Neural progenitor cell (in vitro differentiated cells): ENCODE results near the gene GLRX3. TPM values are rescaled to one million over a fixed set of nuclear protein-coding genes. Genes with fewer than 3 reads are reported as not detected.
"Not testable (repeated sequence)": the region's sequence is repeated elsewhere in the genome, so short reads cannot be mapped to it uniquely, and the experiment has no call there.

Experiments used
- DNase-seq: peaks from one replicate; pipeline ENCODE4 v3.0.0-alpha.2; 2016; ENCODE audit warnings: low spot score
- H2AFZ ChIP-seq: fragments of 200-600 bp; sonication (generic); replicated peaks from 2 replicates; pipeline ENCODE4 v1.6.1; 2016; ENCODE audit warnings: antibody characterized with exemption
- H3F3A ChIP-seq: fragments of 200-600 bp; sonication (generic); 2 replicates; pipeline ENCODE4 v1.6.1; 2016; ENCODE audit warnings: antibody characterized with exemption, low read depth
- H3K27ac ChIP-seq: fragments of 200-600 bp; sonication (generic); 2 replicates; pipeline ENCODE4 v1.5.1; 2016; ENCODE audit warnings: mild to moderate bottlenecking
- H3K27me3 ChIP-seq: fragments of 200-600 bp; sonication (generic); 2 replicates; pipeline ENCODE4 v1.6.1; 2016; ENCODE audit warnings: mild to moderate bottlenecking, moderate library complexity
- H3K36me3 ChIP-seq: fragments of 200-600 bp; sonication (generic); 2 replicates; pipeline ENCODE4 v1.5.1; 2016
- H3K4me1 ChIP-seq: fragments of 200-600 bp; sonication (generic); 2 replicates; pipeline ENCODE4 v1.6.1; 2016; ENCODE audit warnings: mixed run types
- H3K4me2 ChIP-seq: fragments of 200-600 bp; sonication (generic); 2 replicates; pipeline ENCODE4 v1.6.1; 2016
- H3K4me3 ChIP-seq: fragments of 200-600 bp; sonication (generic); 2 replicates; pipeline ENCODE4 v1.5.1; 2016
- H3K79me2 ChIP-seq: fragments of 200-600 bp; sonication (generic); 2 replicates; pipeline ENCODE4 v1.6.1; 2016; ENCODE audit warnings: low read depth
- H3K9ac ChIP-seq: fragments of 200-600 bp; sonication (generic); 2 replicates; pipeline ENCODE4 v1.6.1; 2016
- H3K9me3 ChIP-seq: fragments of 200-600 bp; sonication (generic); 2 replicates; pipeline ENCODE4 v1.5.1; 2016; ENCODE audit warnings: low read depth
- H4K20me1 ChIP-seq: fragments of 200-600 bp; sonication (generic); 2 replicates; pipeline ENCODE4 v1.6.1; 2016; ENCODE audit warnings: low read depth
- H3K27ac Mint-ChIP-seq: 3 replicates; pipeline ENCODE4 v1.8.0; 2021; ENCODE audit warnings: mixed read lengths
- H3K27me3 Mint-ChIP-seq: 2 replicates; pipeline ENCODE4 v1.8.0; 2022; ENCODE audit warnings: low read depth, mild to moderate bottlenecking, inconsistent platforms, moderate library complexity, mixed read lengths; ENCODE audit not compliant: insufficient read depth
- H3K36me3 Mint-ChIP-seq: 3 replicates; pipeline ENCODE4 v1.8.0; 2021; ENCODE audit warnings: mixed read lengths
- H3K4me1 Mint-ChIP-seq: 3 replicates; pipeline ENCODE4 v1.8.0; 2021; ENCODE audit warnings: mixed read lengths
- H3K4me3 Mint-ChIP-seq: 3 replicates; pipeline ENCODE4 v1.8.0; 2021; ENCODE audit warnings: mild to moderate bottlenecking, moderate library complexity, mixed read lengths
- H3K9me3 Mint-ChIP-seq: 3 replicates; pipeline ENCODE4 v1.8.0; 2020; ENCODE audit warnings: mixed read lengths
- EZH2 ChIP-seq: fragments of 200-600 bp; sonication (generic); IDR thresholded peaks from 2 replicates; pipeline ENCODE4 v1.6.1; 2017; ENCODE audit warnings: antibody characterized with exemption, mild to moderate bottlenecking, moderate library complexity
- EZH2phosphoT487 ChIP-seq: fragments of 200-600 bp; sonication (generic); IDR thresholded peaks from 2 replicates; pipeline ENCODE4 v1.6.1; 2017; ENCODE audit warnings: antibody characterized with exemption
- total RNA-seq: library from RNA; depleted of rRNA; stranded (reverse); fragments of >200 nt; gene quantifications from 2 replicates; pipeline ENCODE4 v1.2.3, GENCODE V29; 2015; ENCODE audit warnings: low replicate concordance
- TF ChIP-seq, protein P1 (sequence below): fragments of 200-600 bp; sonication (generic); IDR thresholded peaks from 2 replicates; pipeline ENCODE4 v1.5.1; 2017; ENCODE audit warnings: antibody characterized with exemption, mild to moderate bottlenecking

The GLRX3 gene
- total RNA-seq, 1 donor from 2014 or later, result 182 TPM

DNA sequence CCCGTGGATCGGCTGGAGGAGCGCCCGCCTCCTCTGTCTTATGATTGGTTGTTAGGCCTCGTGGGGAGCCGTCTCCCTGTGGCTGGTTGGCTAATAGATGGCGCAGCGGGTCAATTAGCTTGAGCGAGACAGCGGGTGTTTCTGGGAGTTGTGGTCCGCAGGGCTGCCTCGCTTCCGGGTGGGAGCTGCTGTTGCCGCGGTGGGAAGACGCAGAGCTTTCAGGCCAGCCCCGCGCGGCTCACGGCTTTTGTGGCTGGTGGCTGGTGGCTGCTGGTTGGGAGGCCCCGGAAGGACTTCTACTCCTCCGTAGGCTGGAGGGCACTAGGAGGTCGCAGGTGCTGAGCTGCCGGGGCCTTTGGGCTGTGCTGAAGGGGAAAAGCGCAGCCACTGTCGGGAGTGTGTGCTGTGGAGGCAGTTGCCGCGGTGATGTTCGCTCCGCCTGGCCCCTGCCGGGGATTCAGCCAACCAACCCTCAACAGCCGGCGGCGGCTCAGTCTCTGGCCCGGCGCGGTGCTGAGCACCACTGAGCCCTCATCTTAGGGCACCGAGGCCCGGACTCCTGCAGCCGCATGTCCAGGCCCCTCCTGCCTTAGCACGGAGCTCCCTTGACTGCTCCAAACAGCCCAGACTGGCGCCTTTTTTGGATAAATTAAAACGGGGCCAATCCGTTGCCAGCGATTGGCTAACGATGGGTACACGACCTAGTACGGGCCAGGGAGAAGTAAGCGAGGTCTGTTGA is 24.9 kb upstream of the GLRX3 start:
- TF ChIP-seq EZH2, result no peak
- no peak for TF ChIP-seq EZH2phosphoT487
- TF ChIP-seq, protein P1, sequence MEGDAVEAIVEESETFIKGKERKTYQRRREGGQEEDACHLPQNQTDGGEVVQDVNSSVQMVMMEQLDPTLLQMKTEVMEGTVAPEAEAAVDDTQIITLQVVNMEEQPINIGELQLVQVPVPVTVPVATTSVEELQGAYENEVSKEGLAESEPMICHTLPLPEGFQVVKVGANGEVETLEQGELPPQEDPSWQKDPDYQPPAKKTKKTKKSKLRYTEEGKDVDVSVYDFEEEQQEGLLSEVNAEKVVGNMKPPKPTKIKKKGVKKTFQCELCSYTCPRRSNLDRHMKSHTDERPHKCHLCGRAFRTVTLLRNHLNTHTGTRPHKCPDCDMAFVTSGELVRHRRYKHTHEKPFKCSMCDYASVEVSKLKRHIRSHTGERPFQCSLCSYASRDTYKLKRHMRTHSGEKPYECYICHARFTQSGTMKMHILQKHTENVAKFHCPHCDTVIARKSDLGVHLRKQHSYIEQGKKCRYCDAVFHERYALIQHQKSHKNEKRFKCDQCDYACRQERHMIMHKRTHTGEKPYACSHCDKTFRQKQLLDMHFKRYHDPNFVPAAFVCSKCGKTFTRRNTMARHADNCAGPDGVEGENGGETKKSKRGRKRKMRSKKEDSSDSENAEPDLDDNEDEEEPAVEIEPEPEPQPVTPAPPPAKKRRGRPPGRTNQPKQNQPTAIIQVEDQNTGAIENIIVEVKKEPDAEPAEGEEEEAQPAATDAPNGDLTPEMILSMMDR, result no peak
- H3K27me3 ChIP-seq, result peaks cover 8% of the 10 kb centered on the region
- peak; percentile 98 for DNase-seq
- no peak overlapping the region for H3K9ac ChIP-seq
- peak overlapping the region; percentile 87 for H2AFZ ChIP-seq
- Mint-ChIP-seq H3K9me3 (peaks cover 6% of the 10 kb centered on the region), H3K4me1 (peaks cover 14% of the 10 kb centered on the region), H3K4me3 (peak overlapping the region; percentile 98), H3K27ac (peak overlapping the region; percentile 97), H3K36me3 (peaks cover 2% of the 10 kb centered on the region), H3K27me3 (peaks cover 4% of the 10 kb centered on the region)
- H3K9me3 ChIP-seq, result no peaks in the 10 kb centered on the region
- no peak overlapping the region for H3K27ac ChIP-seq
- no peaks in the 10 kb centered on the region for H3K4me1 ChIP-seq
- H3K36me3 ChIP-seq, result peaks cover 3% of the 10 kb centered on the region
- H3K4me3 ChIP-seq, result peak overlapping the region; percentile 59
- peaks cover 7% of the 10 kb centered on the region for H3F3A ChIP-seq
- H3K79me2 ChIP-seq, result peaks cover 18% of the 10 kb centered on the region
- peak overlapping the region; percentile 91 for H3K4me2 ChIP-seq
- no peaks in the 10 kb centered on the region for H4K20me1 ChIP-seq

DNA sequence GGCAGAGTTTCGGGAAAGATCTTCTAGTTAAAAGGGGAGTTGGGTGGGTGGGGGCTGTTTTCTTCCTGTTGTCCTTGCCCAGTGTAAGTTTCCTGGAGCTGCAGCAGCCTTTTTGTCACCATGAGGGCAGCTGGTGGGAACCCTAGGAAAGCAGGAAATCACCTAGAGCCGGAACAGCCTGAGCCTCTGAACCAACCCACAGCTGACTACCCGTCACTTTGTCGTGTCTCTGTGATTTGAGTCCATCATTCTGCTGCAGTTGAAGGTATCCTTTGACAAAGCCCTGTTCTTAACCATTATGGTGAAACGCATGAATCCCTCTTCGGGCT is 24.4 kb upstream of the GLRX3 start:
- DNase-seq, result no peak
- H2AFZ ChIP-seq, result no peak overlapping the region

GRCh38 chr10:130112821-130113220 is 23.4 kb upstream of the GLRX3 start:
- H3K9me3 Mint-ChIP-seq, result peaks cover 15% of the 10 kb centered on the region
- H3K4me3 Mint-ChIP-seq, result no peak overlapping the region
- no peak overlapping the region for H2AFZ ChIP-seq
- H3K36me3 Mint-ChIP-seq, result peaks cover 2% of the 10 kb centered on the region
- H3K4me1 ChIP-seq, result no peaks in the 10 kb centered on the region
- no peak overlapping the region for H3K9ac ChIP-seq
- H3K27ac ChIP-seq, result no peak overlapping the region
- H4K20me1 ChIP-seq, result no peaks in the 10 kb centered on the region
- TF ChIP-seq, protein P1, result no peak
- TF ChIP-seq EZH2phosphoT487 (no peak), EZH2 (no peak)
- no peak overlapping the region for H3K27ac Mint-ChIP-seq
- H3K4me1 Mint-ChIP-seq, result peaks cover 14% of the 10 kb centered on the region
- peaks cover 7% of the 10 kb centered on the region for H3F3A ChIP-seq
- H3K9me3 ChIP-seq, result no peaks in the 10 kb centered on the region
- no peaks in the 10 kb centered on the region for H3K27me3 ChIP-seq
- no peak overlapping the region for H3K4me2 ChIP-seq
- peaks cover 3% of the 10 kb centered on the region for H3K36me3 ChIP-seq
- peaks cover 7% of the 10 kb centered on the region for H3K27me3 Mint-ChIP-seq
- no peak for DNase-seq
- no peak overlapping the region for H3K4me3 ChIP-seq
- peaks cover 18% of the 10 kb centered on the region for H3K79me2 ChIP-seq

More for the DNA sequence above, 24.4 kb upstream of the GLRX3 start:
- no peaks in the 10 kb centered on the region for H4K20me1 ChIP-seq
- H3K79me2 ChIP-seq, result peaks cover 18% of the 10 kb centered on the region
- H3K4me3 Mint-ChIP-seq, result peak overlapping the region; percentile 98
- H3K4me1 ChIP-seq, result no peaks in the 10 kb centered on the region
- H3K27ac Mint-ChIP-seq, result no peak overlapping the region
- H3K36me3 ChIP-seq, result peaks cover 3% of the 10 kb centered on the region
- peaks cover 8% of the 10 kb centered on the region for H3K9me3 Mint-ChIP-seq
- TF ChIP-seq EZH2phosphoT487, result no peak
- TF ChIP-seq EZH2, result no peak
- TF ChIP-seq, protein P1, result no peak
- peaks cover 14% of the 10 kb centered on the region for H3K4me1 Mint-ChIP-seq
- no peak overlapping the region for H3K27ac ChIP-seq
- peaks cover 4% of the 10 kb centered on the region for H3K27me3 ChIP-seq
- H3F3A ChIP-seq, result peaks cover 7% of the 10 kb centered on the region
- H3K36me3 Mint-ChIP-seq, result peaks cover 2% of the 10 kb centered on the region
- H3K27me3 Mint-ChIP-seq, result peaks cover 4% of the 10 kb centered on the region
- H3K9me3 ChIP-seq, result no peaks in the 10 kb centered on the region
- peak overlapping the region; percentile 91 for H3K4me2 ChIP-seq
- H3K9ac ChIP-seq, result no peak overlapping the region
- H3K4me3 ChIP-seq, result peak overlapping the region; percentile 59

DNA sequence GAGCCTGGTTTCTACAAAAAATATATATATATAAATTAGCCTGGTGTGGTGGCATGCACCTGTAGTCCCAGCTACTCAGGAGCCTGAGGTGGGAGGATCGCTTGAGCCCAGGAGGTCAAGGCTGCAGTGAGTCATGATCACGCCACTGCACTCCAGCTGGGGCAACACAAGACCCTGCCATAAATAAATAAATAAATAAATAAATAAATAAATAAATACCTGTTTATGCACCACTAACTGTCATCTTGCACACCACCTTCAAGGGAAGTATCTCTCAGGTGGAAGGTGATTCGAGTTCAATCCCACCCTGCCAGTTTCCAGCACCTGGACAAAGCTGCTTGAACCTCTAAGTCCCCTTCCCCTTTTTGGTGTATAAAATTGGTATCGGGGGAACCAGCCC is 19.2 kb upstream of the GLRX3 start:
- DNase-seq, H3K36me3 Mint-ChIP-seq, H3K27me3 Mint-ChIP-seq, H3K4me3 ChIP-seq, H3F3A ChIP-seq, H3K9me3 ChIP-seq, H2AFZ ChIP-seq, H3K4me3 Mint-ChIP-seq, H3K4me1 Mint-ChIP-seq, H3K36me3 ChIP-seq, H3K27me3 ChIP-seq, H3K4me2 ChIP-seq, H3K9ac ChIP-seq, H3K27ac Mint-ChIP-seq, H4K20me1 ChIP-seq, H3K79me2 ChIP-seq, H3K27ac ChIP-seq, H3K4me1 ChIP-seq: not testable (repeated sequence)
- H3K9me3 Mint-ChIP-seq, result peaks cover 18% of the 10 kb centered on the region

DNA sequence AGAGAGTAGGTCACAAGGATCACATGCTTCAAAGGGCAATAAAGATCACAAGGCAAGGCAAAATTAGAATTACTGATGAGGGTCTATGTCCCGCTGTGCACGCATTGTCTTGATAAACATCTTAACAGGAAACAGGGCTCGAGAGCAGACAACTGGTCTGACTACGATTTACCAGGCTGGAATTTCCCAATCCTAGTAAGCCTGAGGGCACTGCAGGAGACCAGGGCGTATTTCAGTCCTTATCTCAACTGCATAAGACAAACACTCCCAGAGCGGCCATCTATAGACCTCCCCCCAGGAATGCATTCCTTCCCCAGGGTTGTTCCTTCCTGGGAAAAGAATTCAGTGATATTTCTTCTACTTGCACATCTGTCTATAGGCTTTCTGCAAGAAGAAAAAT is 18.7 kb upstream of the GLRX3 start:
- not testable (repeated sequence) for H3K4me2 ChIP-seq, H3K36me3 Mint-ChIP-seq, H3K27me3 Mint-ChIP-seq, H3K36me3 ChIP-seq, H3K4me1 ChIP-seq, H3K27ac ChIP-seq, H3K4me1 Mint-ChIP-seq, H3F3A ChIP-seq, H3K27ac Mint-ChIP-seq, H3K9me3 ChIP-seq, H3K4me3 Mint-ChIP-seq, H3K9ac ChIP-seq, H2AFZ ChIP-seq, H3K79me2 ChIP-seq, DNase-seq, H3K4me3 ChIP-seq, H4K20me1 ChIP-seq, H3K27me3 ChIP-seq
- peaks cover 16% of the 10 kb centered on the region for H3K9me3 Mint-ChIP-seq
